ENCODE measurements around the gene SLC22A4.

The SLC22A4 gene

GRCh38 chr5:132271251-132272246, 22.6 kb upstream of the SLC22A4 start:
- Histone ChIP-seq H3K9me3 (ENCODE audit: control insufficient read depth, low read depth, low read length) (no peaks in the 10 kb centered on the region), H3K4me1 (ENCODE audit: control insufficient read depth, low read depth, low read length) (peaks cover 3% of the 10 kb centered on the region), H3K27me3 (ENCODE audit: control insufficient read depth, insufficient read depth, low read length) (no peaks in the 10 kb centered on the region), H3K9ac (ENCODE audit: low read length) (no peak overlapping the region), H3K4me3 (ENCODE audit: low read length) (no peak overlapping the region), H3K27ac (ENCODE audit: low read length) (no peak overlapping the region), H3K36me3 (ENCODE audit: control insufficient read depth, low read depth, low read length) (no peaks in the 10 kb centered on the region)

DNA sequence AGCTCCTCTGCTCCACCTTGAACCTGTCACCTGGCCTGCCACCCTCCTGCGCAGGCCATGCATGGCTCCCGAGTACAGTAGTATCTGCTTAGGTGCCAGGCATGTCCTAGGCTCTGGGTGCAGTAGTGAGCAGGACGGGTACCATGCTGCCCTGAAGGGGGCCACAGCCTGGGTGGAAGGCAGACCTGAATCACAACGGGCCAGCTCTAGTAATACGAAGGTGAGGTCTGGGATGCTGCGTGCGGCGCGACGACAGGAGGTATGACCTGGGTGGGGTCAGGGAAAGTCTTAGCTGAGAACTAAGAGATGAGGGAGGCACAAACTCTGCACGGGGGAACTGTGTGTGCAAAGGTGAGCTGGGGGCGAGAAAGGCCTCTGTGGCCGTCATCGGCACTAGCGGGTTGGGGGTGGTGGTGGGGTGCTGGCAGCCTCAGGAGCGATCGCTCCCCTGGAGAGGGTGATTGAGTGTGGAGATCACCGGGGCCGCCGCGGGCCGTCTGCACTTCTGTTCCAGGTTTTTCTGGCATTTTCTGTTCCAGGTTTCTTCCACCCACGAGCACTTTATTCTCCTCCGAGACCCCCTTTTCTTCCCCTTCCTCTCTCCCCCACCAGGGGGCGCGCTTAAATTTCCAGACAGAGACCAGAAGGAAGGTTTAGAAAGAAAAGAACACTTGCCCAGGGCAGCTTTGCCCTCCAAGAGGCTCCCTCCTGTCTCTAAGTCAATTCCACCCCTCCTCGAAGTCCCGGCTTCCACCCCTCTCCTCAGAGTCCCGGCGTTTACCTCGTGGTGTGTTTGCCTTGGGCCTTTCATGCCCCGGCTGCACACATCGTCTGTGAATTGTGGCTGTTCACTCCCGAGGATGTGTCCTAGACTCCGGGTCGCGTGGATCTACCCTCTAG, 21.6 kb upstream of the SLC22A4 start:
- no peak overlapping the region for H3K9ac ChIP-seq (ENCODE audit: low read length)
- H3K27me3 ChIP-seq (ENCODE audit: control insufficient read depth, insufficient read depth, low read length): no peaks in the 10 kb centered on the region
- H3K9me3 ChIP-seq (ENCODE audit: control insufficient read depth, low read depth, low read length): no peaks in the 10 kb centered on the region
- no peak overlapping the region for H3K27ac ChIP-seq (ENCODE audit: low read length)
- no peak overlapping the region for H3K4me3 ChIP-seq (ENCODE audit: low read length)
- H3K36me3 ChIP-seq (ENCODE audit: control insufficient read depth, low read depth, low read length): no peaks in the 10 kb centered on the region
- peaks cover 3% of the 10 kb centered on the region for H3K4me1 ChIP-seq (ENCODE audit: control insufficient read depth, low read depth, low read length)

GRCh38 chr5:132273631-132274030, 20.6 kb upstream of the SLC22A4 start:
- H3K4me1 ChIP-seq (ENCODE audit: control insufficient read depth, low read depth, low read length): peaks cover 12% of the 10 kb centered on the region
- H3K4me3 ChIP-seq (ENCODE audit: low read length): no peak overlapping the region
- no peak overlapping the region for H3K9ac ChIP-seq (ENCODE audit: low read length)
- H3K36me3 ChIP-seq (ENCODE audit: control insufficient read depth, low read depth, low read length): no peaks in the 10 kb centered on the region
- no peaks in the 10 kb centered on the region for H3K27me3 ChIP-seq (ENCODE audit: control insufficient read depth, insufficient read depth, low read length)
- H3K27ac ChIP-seq (ENCODE audit: low read length): no peak overlapping the region
- no peaks in the 10 kb centered on the region for H3K9me3 ChIP-seq (ENCODE audit: control insufficient read depth, low read depth, low read length)

- no peak overlapping the region for H3K4me3 ChIP-seq (ENCODE audit: low read length)
- H3K27ac ChIP-seq (ENCODE audit: low read length): no peak overlapping the region
- H3K9ac ChIP-seq (ENCODE audit: low read length): no peak overlapping the region
- H3K27me3 ChIP-seq (ENCODE audit: control insufficient read depth, insufficient read depth, low read length): no peaks in the 10 kb centered on the region
- H3K36me3 ChIP-seq (ENCODE audit: control insufficient read depth, low read depth, low read length): no peaks in the 10 kb centered on the region
- no peaks in the 10 kb centered on the region for H3K9me3 ChIP-seq (ENCODE audit: control insufficient read depth, low read depth, low read length)
- peaks cover 12% of the 10 kb centered on the region for H3K4me1 ChIP-seq (ENCODE audit: control insufficient read depth, low read depth, low read length)
These were observed 20.0 kb upstream of the SLC22A4 start for GRCh38 chr5:132274050-132274792.

DNA sequence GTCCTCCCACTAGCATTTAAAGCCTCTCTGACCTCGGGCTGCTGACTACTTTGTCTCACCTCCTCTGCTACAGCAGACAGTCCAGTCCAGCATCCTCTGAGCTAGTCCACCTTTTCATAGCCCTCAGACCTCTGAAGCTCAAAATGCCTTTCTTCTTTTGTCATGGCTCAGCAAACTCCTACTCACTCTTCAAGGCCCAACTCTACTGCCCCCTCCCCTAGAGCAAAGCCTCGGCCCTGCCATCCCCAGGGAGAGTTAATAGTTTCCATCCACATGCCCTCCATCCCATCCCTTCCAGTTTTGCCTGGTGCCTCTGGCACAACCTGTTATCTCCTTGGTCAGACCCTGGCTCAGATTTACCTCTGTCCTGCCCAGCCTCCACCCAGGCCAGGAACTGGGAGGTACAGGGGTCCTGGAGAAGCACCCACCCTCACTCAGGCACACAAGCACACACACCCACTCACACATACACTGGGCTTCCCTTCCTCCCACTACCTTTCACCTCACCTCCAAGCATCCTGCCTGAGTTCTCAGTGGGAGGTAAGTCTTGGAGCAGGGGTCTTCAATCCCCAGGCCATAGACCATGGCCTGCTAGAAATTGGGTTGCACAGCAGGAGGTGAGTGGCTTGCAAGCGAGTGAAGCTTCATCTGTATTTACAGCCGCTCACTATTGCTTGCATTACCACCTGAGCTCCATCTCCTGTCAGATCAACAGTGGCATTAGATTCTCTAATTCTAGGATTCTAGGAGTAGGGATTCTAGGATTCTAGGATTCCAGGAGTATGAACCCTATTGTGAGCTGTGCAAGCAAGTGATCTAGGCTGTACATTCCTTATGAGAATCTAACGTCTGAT, 18.6 kb upstream of the SLC22A4 start:
- H3K27me3 ChIP-seq (ENCODE audit: control insufficient read depth, insufficient read depth, low read length): no peaks in the 10 kb centered on the region
- H3K9ac ChIP-seq (ENCODE audit: low read length): no peak overlapping the region
- no peak overlapping the region for H3K4me3 ChIP-seq (ENCODE audit: low read length)
- H3K4me1 ChIP-seq (ENCODE audit: control insufficient read depth, low read depth, low read length): peaks cover 12% of the 10 kb centered on the region
- no peaks in the 10 kb centered on the region for H3K36me3 ChIP-seq (ENCODE audit: control insufficient read depth, low read depth, low read length)
- no peaks in the 10 kb centered on the region for H3K9me3 ChIP-seq (ENCODE audit: control insufficient read depth, low read depth, low read length)
- H3K27ac ChIP-seq (ENCODE audit: low read length): no peak overlapping the region

DNA sequence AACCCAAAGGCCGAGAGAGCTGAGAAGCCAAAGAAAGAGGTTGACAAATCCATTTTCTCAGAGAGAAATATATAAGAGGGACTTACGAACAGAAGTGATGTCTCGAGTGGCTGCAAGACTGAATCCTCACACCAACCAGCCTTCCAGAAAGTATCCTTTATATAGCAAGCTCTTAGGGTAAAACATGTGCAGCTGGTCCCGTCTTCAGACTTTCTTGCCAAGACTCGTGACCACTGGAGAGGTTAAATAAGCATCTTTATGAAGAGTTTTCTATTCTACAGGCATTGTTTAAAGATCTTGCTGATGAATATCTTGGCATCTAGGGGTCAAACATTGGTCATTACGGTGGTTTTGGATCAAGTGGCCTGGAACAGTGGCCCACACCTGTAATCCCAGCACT, 16.9 kb upstream of the SLC22A4 start:
- H3K4me3 ChIP-seq (ENCODE audit: low read length): no peak overlapping the region
- no peaks in the 10 kb centered on the region for H3K27me3 ChIP-seq (ENCODE audit: control insufficient read depth, insufficient read depth, low read length)
- H3K27ac ChIP-seq (ENCODE audit: low read length): no peak overlapping the region
- H3K9me3 ChIP-seq (ENCODE audit: control insufficient read depth, low read depth, low read length): no peaks in the 10 kb centered on the region
- no peak overlapping the region for H3K9ac ChIP-seq (ENCODE audit: low read length)
- H3K4me1 ChIP-seq (ENCODE audit: control insufficient read depth, low read depth, low read length): peaks cover 12% of the 10 kb centered on the region
- H3K36me3 ChIP-seq (ENCODE audit: control insufficient read depth, low read depth, low read length): no peaks in the 10 kb centered on the region

- no peak overlapping the region for H3K27ac ChIP-seq (ENCODE audit: low read length)
- no peak overlapping the region for H3K4me3 ChIP-seq (ENCODE audit: low read length)
- H3K36me3 ChIP-seq (ENCODE audit: control insufficient read depth, low read depth, low read length): no peaks in the 10 kb centered on the region
- H3K9ac ChIP-seq (ENCODE audit: low read length): no peak overlapping the region
- no peaks in the 10 kb centered on the region for H3K27me3 ChIP-seq (ENCODE audit: control insufficient read depth, insufficient read depth, low read length)
- H3K4me1 ChIP-seq (ENCODE audit: control insufficient read depth, low read depth, low read length): peaks cover 9% of the 10 kb centered on the region
- no peaks in the 10 kb centered on the region for H3K9me3 ChIP-seq (ENCODE audit: control insufficient read depth, low read depth, low read length)
These were observed 16.0 kb upstream of the SLC22A4 start for GRCh38 chr5:132277971-132278853.

- no peaks in the 10 kb centered on the region for H3K27me3 ChIP-seq (ENCODE audit: control insufficient read depth, insufficient read depth, low read length)
- H3K36me3 ChIP-seq (ENCODE audit: control insufficient read depth, low read depth, low read length): no peaks in the 10 kb centered on the region
- H3K4me1 ChIP-seq (ENCODE audit: control insufficient read depth, low read depth, low read length): peaks cover 9% of the 10 kb centered on the region
- H3K9me3 ChIP-seq (ENCODE audit: control insufficient read depth, low read depth, low read length): no peaks in the 10 kb centered on the region
- H3K9ac ChIP-seq (ENCODE audit: low read length): no peak overlapping the region
- H3K4me3 ChIP-seq (ENCODE audit: low read length): no peak overlapping the region
- H3K27ac ChIP-seq (ENCODE audit: low read length): no peak overlapping the region
These were observed 14.4 kb upstream of the SLC22A4 start for GRCh38 chr5:132279801-132280200.

DNA sequence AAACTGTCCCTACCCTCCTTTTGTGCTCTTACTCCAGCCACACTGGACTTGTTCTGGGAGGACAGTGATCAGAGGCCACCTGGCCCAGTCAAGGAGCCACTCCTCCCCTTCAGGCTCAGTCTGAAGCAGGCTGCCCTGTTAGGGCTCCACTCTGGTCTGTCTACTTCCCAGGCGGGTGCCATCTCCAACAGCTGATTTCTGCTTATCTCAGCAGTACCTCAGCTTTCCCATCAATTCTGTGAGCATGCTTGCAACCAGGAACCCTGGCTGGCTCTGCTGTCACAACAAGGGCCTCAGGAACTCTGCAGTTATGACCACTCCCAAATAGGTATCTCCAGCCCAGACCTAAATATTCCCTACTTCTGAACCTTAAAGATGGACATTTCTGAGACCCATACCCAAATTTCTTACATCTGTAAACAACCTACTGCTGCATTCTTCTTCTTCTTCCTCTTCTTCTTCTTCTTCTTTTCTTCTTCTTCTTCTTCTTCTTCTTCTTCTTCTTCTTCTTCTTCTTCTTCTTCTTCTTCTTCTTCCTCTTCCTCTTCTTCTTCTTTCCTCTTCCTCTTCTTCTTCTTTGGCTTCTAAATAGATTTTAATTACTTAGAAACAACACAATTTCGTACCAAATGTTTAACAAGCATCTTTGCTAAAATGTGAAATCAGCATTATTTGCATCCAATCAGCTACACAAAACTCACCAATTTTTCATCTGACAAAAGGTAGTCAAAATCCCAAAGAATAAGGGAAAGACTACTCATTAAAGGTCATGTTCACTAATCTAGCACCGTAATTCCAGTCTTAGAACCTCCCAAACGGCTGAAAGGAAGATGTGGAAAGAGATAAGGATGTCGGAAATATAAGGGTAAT, 13.6 kb upstream of the SLC22A4 start:
- Histone ChIP-seq H3K27me3 (ENCODE audit: control insufficient read depth, insufficient read depth, low read length) (no peaks in the 10 kb centered on the region), H3K36me3 (ENCODE audit: control insufficient read depth, low read depth, low read length) (no peaks in the 10 kb centered on the region), H3K27ac (ENCODE audit: low read length) (no peak overlapping the region), H3K9ac (ENCODE audit: low read length) (no peak overlapping the region), H3K9me3 (ENCODE audit: control insufficient read depth, low read depth, low read length) (no peaks in the 10 kb centered on the region), H3K4me3 (ENCODE audit: low read length) (no peak overlapping the region), H3K4me1 (ENCODE audit: control insufficient read depth, low read depth, low read length) (peaks cover 9% of the 10 kb centered on the region)
